Measurements from ENCODE around the gene TBC1D3G. TPM values are rescaled to one million over a fixed set of nuclear protein-coding genes. Genes with fewer than 3 reads are reported as not detected.

Gene TBC1D3G
- total and polyA plus RNA-seq, 2 of the 8 experiments (the other 6 are each of a cell fraction or from before 2014, with no cell fraction given) = 0.18 TPM; not detected in 1

Small RNA genes within 50 kb of the gene (small RNA-seq; reads per million reads assigned to genes)
- gene RF00019 (ENCODE audit: insufficient read depth) = not detected

Other genes with a start within 250 kb of the TBC1D3G start
- not detected in 2 replicates for gene CCL3, start 233.7 kb upstream of the TBC1D3G start, total RNA-seq (2021; fragmentation: NEBNext Ultra II Directional; extraction: Animal tissue kit (Norgen Biotek cat#: 25700))
- gene CCL3, start 233.7 kb upstream of the TBC1D3G start, polyA plus RNA-seq (2011; rRNA removed) = not detected in 2 replicates
- gene CCL4, start 220.1 kb upstream of the TBC1D3G start, total RNA-seq (2021; fragmentation: NEBNext Ultra II Directional; extraction: Animal tissue kit (Norgen Biotek cat#: 25700)) = not detected in 2 replicates
- not detected in 2 replicates for gene CCL4, start 220.1 kb upstream of the TBC1D3G start, polyA plus RNA-seq (2011; rRNA removed)
- 3.9 and 6.2 TPM in 2 replicates for gene TBC1D3B, start 147.2 kb upstream of the TBC1D3G start, total RNA-seq (2021; fragmentation: NEBNext Ultra II Directional; extraction: Animal tissue kit (Norgen Biotek cat#: 25700))
- 0.54 and 0.74 TPM in 2 replicates for gene TBC1D3B, start 147.2 kb upstream of the TBC1D3G start, polyA plus RNA-seq (2011; rRNA removed)
- gene CCL3L1, start 127.1 kb upstream of the TBC1D3G start, total RNA-seq (2021; fragmentation: NEBNext Ultra II Directional; extraction: Animal tissue kit (Norgen Biotek cat#: 25700)) = not detected in 2 replicates
- gene CCL3L1, start 127.1 kb upstream of the TBC1D3G start, polyA plus RNA-seq (2011; rRNA removed) = 0.11 TPM in 1 of 2 replicates, not detected in the other
- gene CCL4L2, start 112.8 kb upstream of the TBC1D3G start, total RNA-seq (2021; fragmentation: NEBNext Ultra II Directional; extraction: Animal tissue kit (Norgen Biotek cat#: 25700)) = not detected in 2 replicates
- not detected in 2 replicates for gene CCL4L2, start 112.8 kb upstream of the TBC1D3G start, polyA plus RNA-seq (2011; rRNA removed)
- 0.46 TPM in 1 of 2 replicates, not detected in the other for gene TBC1D3I, start 59.3 kb upstream of the TBC1D3G start, total RNA-seq (2021; fragmentation: NEBNext Ultra II Directional; extraction: Animal tissue kit (Norgen Biotek cat#: 25700))
- 2.3 and 2.9 TPM in 2 replicates for gene TBC1D3I, start 59.3 kb upstream of the TBC1D3G start, polyA plus RNA-seq (2011; rRNA removed)
- not detected in 2 replicates for gene TBC1D3H, start 64.6 kb downstream of the TBC1D3G start, total RNA-seq (2021; fragmentation: NEBNext Ultra II Directional; extraction: Animal tissue kit (Norgen Biotek cat#: 25700))
- gene TBC1D3H, start 64.6 kb downstream of the TBC1D3G start, polyA plus RNA-seq (2011; rRNA removed) = not detected in 2 replicates
- 59.1 and 60.8 TPM in 2 replicates for gene ZNHIT3, start 162.8 kb downstream of the TBC1D3G start, total RNA-seq (2021; fragmentation: NEBNext Ultra II Directional; extraction: Animal tissue kit (Norgen Biotek cat#: 25700))
- gene ZNHIT3, start 162.8 kb downstream of the TBC1D3G start, polyA plus RNA-seq (2011; rRNA removed) = 95.1 and 147 TPM in 2 replicates
- 122 and 126 TPM in 2 replicates for gene MYO19, start 211.0 kb downstream of the TBC1D3G start, total RNA-seq (2021; fragmentation: NEBNext Ultra II Directional; extraction: Animal tissue kit (Norgen Biotek cat#: 25700))
- 163 and 189 TPM in 2 replicates for gene MYO19, start 211.0 kb downstream of the TBC1D3G start, polyA plus RNA-seq (2011; rRNA removed)
- 27.1 and 28.9 TPM in 2 replicates for gene PIGW, start 211.1 kb downstream of the TBC1D3G start, total RNA-seq (2021; fragmentation: NEBNext Ultra II Directional; extraction: Animal tissue kit (Norgen Biotek cat#: 25700))
- 10.3 and 12.1 TPM in 2 replicates for gene PIGW, start 211.1 kb downstream of the TBC1D3G start, polyA plus RNA-seq (2011; rRNA removed)
- gene GGNBP2, start 221.0 kb downstream of the TBC1D3G start, total RNA-seq (2021; fragmentation: NEBNext Ultra II Directional; extraction: Animal tissue kit (Norgen Biotek cat#: 25700)) = 35.1 and 35.8 TPM in 2 replicates
- 29.2 and 29.7 TPM in 2 replicates for gene GGNBP2, start 221.0 kb downstream of the TBC1D3G start, polyA plus RNA-seq (2011; rRNA removed)

All from H1 (cell line).